HepG2 (cell line): Measurements from ENCODE around the gene RPF1. TPM values are rescaled to one million over a fixed set of nuclear protein-coding genes. Genes with fewer than 3 reads are reported as not detected.
A peak's percentile ranks its signal among the peaks of the same experiment; 100 is the strongest.

Experiments
- ATF1 ChIP-seq: IDR thresholded peaks from 2 replicates; pipeline ENCODE4 v1.6.1; 2016; ENCODE audit warnings: mild to moderate bottlenecking, control low read depth
- HDAC6 ChIP-seq: fragments of 200-600 bp; sonication (generic); IDR thresholded peaks from 2 replicates; pipeline ENCODE4 v1.7.0; 2017; ENCODE audit warnings: mild to moderate bottlenecking, antibody characterized with exemption, low read length, low read depth
- POLR2AphosphoS2 ChIP-seq: IDR thresholded peaks from 2 replicates; pipeline ENCODE4 v1.6.1; 2011; ENCODE audit warnings: low read depth, low read length, improper control_type of control experiment
- RBAK ChIP-seq: sonication (generic); formaldehyde crosslinking; IDR thresholded peaks from 2 replicates; pipeline ENCODE4 v1.5.1; 2020; ENCODE audit warnings: mild to moderate bottlenecking, missing genetic modification reagents
- SIN3A ChIP-seq: IDR thresholded peaks from 2 replicates; pipeline ENCODE4 v1.6.1; 2011; ENCODE audit warnings: low read depth, mild to moderate bottlenecking, control low read depth, low read length, borderline replicate concordance
- SNAPC5 ChIP-seq: sonication (generic); formaldehyde crosslinking; IDR thresholded peaks from 2 replicates; pipeline ENCODE4 v1.8.1; 2023; ENCODE audit warnings: mild to moderate bottlenecking, missing genetic modification reagents, borderline replicate concordance
- STAT6 ChIP-seq: sonication (generic); formaldehyde crosslinking; IDR thresholded peaks from 2 replicates; pipeline ENCODE4 v1.4.0; 2020; ENCODE audit warnings: missing genetic modification reagents, mild to moderate bottlenecking, borderline replicate concordance
- ZBTB1 ChIP-seq: sonication (generic); formaldehyde crosslinking; IDR thresholded peaks from 2 replicates; pipeline ENCODE4 v1.4.0; 2020; ENCODE audit warnings: missing genetic modification reagents, borderline replicate concordance
- ZMAT3 ChIP-seq: sonication (generic); formaldehyde crosslinking; conservative IDR thresholded peaks from 2 replicates; pipeline ENCODE4 v1.7.0; 2021; ENCODE audit warnings: missing genetic modification reagents
- ZNF207 ChIP-seq: fragments of 450-650 bp; IDR thresholded peaks from 2 replicates; pipeline ENCODE4 v1.6.1; 2016; ENCODE audit warnings: antibody characterized with exemption, borderline replicate concordance
- ZNF615 ChIP-seq: sonication (generic); formaldehyde crosslinking; IDR thresholded peaks from 2 replicates; pipeline ENCODE4 v1.5.0; 2020; ENCODE audit warnings: mild to moderate bottlenecking, missing genetic modification reagents, borderline replicate concordance
- polyA plus RNA-seq, 8 experiments: library from polyadenylated mRNA; depleted of rRNA in 3 of 8; stranded (reverse) in 7 of 8; unstranded in 1 of 8; fragments of >200 nt; fragmentation: Illumina TruSeq in 4 of 8; extraction: Trizol in 4 of 8; gene quantifications; 2 replicates each; pipeline versions ENCODE4 v1.2.1 to v1.2.3, GENCODE V29; 2011 to 2016; ENCODE audit warnings: low read depth in 4 of 8, missing spikeins in 1 of 8, mixed read lengths in 1 of 8; ENCODE audit not compliant: insufficient read depth in 1 of 8
- total RNA-seq, 5 experiments: library from RNA; depleted of rRNA; stranded (reverse); fragments of >200 nt; fragmentation: Illumina TruSeq; extraction: Trizol; gene quantifications; 2 replicates each; pipeline ENCODE4 v1.2.3, GENCODE V29; 2016; ENCODE audit warnings: low read depth in 1 of 5
- TF ChIP-seq, protein P1 (sequence below): sonication (generic); formaldehyde crosslinking; IDR thresholded peaks from 2 replicates; pipeline ENCODE4 v1.8.0; 2022; ENCODE audit warnings: missing genetic modification reagents, low read depth, mild to moderate bottlenecking, borderline replicate concordance
- TF ChIP-seq, protein P2 (sequence below): sonication (generic); formaldehyde crosslinking; IDR thresholded peaks from 2 replicates; pipeline ENCODE4 v1.4.0; 2020; ENCODE audit warnings: missing genetic modification reagents
- TF ChIP-seq, protein P3 (sequence below): sonication (generic); formaldehyde crosslinking; IDR thresholded peaks from 2 replicates; pipeline ENCODE4 v1.4.0; 2020; ENCODE audit warnings: missing genetic modification reagents, borderline replicate concordance
- TF ChIP-seq, protein P4 (sequence below): IDR thresholded peaks from 2 replicates; pipeline ENCODE4 v1.6.1; 2016; ENCODE audit warnings: missing compliant biosample characterization, missing genetic modification reagents, borderline replicate concordance

RPF1 gene
- total and polyA plus RNA-seq, 2 of the 13 experiments (the other 11 are each of a cell fraction or from before 2014, with no cell fraction given) = 23.0 to 39.0 TPM

- TF ChIP-seq ATF1 (CRISPR knock-in tag) (no peak), RBAK (CRISPR knock-in tag) (no peak), STAT6 (CRISPR knock-in tag) (no peak), SIN3A (no peak), SNAPC5 (CRISPR knock-in tag) (no peak), HDAC6 (no peak), ZBTB1 (CRISPR knock-in tag) (no peak), POLR2AphosphoS2 (no peak), ZNF615 (no peak), ZNF207 (no peak), ZMAT3 (CRISPR knock-in tag) (no peak)
- TF ChIP-seq, protein P1, sequence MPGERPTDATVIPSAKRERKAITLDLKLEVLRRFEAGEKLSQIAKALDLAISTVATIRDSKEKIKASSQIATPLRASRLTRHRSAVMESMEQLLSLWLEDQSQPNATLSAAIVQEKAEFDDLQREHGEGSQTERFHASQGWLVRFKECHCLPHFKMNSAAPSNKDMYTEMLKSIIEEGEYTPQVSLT = no peak
- TF ChIP-seq, protein P2, sequence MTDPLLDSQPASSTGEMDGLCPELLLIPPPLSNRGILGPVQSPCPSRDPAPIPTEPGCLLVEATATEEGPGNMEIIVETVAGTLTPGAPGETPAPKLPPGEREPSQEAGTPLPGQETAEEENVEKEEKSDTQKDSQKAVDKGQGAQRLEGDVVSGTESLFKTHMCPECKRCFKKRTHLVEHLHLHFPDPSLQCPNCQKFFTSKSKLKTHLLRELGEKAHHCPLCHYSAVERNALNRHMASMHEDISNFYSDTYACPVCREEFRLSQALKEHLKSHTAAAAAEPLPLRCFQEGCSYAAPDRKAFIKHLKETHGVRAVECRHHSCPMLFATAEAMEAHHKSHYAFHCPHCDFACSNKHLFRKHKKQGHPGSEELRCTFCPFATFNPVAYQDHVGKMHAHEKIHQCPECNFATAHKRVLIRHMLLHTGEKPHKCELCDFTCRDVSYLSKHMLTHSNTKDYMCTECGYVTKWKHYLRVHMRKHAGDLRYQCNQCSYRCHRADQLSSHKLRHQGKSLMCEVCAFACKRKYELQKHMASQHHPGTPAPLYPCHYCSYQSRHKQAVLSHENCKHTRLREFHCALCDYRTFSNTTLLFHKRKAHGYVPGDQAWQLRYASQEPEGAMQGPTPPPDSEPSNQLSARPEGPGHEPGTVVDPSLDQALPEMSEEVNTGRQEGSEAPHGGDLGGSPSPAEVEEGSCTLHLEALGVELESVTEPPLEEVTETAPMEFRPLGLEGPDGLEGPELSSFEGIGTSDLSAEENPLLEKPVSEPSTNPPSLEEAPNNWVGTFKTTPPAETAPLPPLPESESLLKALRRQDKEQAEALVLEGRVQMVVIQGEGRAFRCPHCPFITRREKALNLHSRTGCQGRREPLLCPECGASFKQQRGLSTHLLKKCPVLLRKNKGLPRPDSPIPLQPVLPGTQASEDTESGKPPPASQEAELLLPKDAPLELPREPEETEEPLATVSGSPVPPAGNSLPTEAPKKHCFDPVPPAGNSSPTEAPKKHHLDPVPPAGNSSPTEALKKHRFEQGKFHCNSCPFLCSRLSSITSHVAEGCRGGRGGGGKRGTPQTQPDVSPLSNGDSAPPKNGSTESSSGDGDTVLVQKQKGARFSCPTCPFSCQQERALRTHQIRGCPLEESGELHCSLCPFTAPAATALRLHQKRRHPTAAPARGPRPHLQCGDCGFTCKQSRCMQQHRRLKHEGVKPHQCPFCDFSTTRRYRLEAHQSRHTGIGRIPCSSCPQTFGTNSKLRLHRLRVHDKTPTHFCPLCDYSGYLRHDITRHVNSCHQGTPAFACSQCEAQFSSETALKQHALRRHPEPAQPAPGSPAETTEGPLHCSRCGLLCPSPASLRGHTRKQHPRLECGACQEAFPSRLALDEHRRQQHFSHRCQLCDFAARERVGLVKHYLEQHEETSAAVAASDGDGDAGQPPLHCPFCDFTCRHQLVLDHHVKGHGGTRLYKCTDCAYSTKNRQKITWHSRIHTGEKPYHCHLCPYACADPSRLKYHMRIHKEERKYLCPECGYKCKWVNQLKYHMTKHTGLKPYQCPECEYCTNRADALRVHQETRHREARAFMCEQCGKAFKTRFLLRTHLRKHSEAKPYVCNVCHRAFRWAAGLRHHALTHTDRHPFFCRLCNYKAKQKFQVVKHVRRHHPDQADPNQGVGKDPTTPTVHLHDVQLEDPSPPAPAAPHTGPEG (CRISPR knock-in tag) = 0 out of 2 replicates have a peak, but pooled peaks have one; percentile 5
- TF ChIP-seq, protein P3, sequence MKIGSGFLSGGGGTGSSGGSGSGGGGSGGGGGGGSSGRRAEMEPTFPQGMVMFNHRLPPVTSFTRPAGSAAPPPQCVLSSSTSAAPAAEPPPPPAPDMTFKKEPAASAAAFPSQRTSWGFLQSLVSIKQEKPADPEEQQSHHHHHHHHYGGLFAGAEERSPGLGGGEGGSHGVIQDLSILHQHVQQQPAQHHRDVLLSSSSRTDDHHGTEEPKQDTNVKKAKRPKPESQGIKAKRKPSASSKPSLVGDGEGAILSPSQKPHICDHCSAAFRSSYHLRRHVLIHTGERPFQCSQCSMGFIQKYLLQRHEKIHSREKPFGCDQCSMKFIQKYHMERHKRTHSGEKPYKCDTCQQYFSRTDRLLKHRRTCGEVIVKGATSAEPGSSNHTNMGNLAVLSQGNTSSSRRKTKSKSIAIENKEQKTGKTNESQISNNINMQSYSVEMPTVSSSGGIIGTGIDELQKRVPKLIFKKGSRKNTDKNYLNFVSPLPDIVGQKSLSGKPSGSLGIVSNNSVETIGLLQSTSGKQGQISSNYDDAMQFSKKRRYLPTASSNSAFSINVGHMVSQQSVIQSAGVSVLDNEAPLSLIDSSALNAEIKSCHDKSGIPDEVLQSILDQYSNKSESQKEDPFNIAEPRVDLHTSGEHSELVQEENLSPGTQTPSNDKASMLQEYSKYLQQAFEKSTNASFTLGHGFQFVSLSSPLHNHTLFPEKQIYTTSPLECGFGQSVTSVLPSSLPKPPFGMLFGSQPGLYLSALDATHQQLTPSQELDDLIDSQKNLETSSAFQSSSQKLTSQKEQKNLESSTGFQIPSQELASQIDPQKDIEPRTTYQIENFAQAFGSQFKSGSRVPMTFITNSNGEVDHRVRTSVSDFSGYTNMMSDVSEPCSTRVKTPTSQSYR (CRISPR knock-in tag) = peak; percentile 83; the same call in 1 of the 2 replicates
- TF ChIP-seq, protein P4, sequence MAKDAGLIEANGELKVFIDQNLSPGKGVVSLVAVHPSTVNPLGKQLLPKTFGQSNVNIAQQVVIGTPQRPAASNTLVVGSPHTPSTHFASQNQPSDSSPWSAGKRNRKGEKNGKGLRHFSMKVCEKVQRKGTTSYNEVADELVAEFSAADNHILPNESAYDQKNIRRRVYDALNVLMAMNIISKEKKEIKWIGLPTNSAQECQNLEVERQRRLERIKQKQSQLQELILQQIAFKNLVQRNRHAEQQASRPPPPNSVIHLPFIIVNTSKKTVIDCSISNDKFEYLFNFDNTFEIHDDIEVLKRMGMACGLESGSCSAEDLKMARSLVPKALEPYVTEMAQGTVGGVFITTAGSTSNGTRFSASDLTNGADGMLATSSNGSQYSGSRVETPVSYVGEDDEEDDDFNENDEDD (CRISPR knock-in tag) = peak; percentile 19; the same call in 1 of the 2 replicates
Measured at GRCh38 chr1:84506729-84507453, 27.8 kb downstream of the RPF1 start (continued).
